Naive B cell (primary cell): ENCODE data around the gene UBE2E2. TPM values are rescaled to one million over a fixed set of nuclear protein-coding genes. Genes with fewer than 3 reads are reported as not detected.

Experiments used
- ATAC-seq, 2 donors: fragments of 150-1000 bp; cut with Tn5 transposase; 2 replicates each; pipeline ENCODE4 v1.10.0; 2021; ENCODE audit warnings: low read depth in 2 of 2, mild to moderate bottlenecking in 2 of 2, moderate library complexity in 2 of 2
- DNase-seq: peaks from one replicate; pipeline ENCODE4 v3.0.0; 2022
- H3K27ac Mint-ChIP-seq, 6 donors: one replicate each; pipeline ENCODE4 v1.8.0; 2020 to 2022; ENCODE audit warnings: mild to moderate bottlenecking in 6 of 6, mixed read lengths in 6 of 6, moderate library complexity in 5 of 6, inconsistent platforms in 2 of 6
- H3K27me3 Mint-ChIP-seq, 3 donors: one replicate each; pipeline ENCODE4 v1.8.0; 2021 to 2022; ENCODE audit warnings: mixed read lengths in 3 of 3, mild to moderate bottlenecking in 1 of 3
- H3K36me3 Mint-ChIP-seq, 2 donors: one replicate each; pipeline ENCODE4 v1.8.0; 2020 to 2022; ENCODE audit warnings: mixed read lengths in 2 of 2, inconsistent platforms in 1 of 2, mild to moderate bottlenecking in 1 of 2
- H3K4me1 Mint-ChIP-seq, 3 donors: one replicate each; pipeline ENCODE4 v1.8.0; 2020 to 2022; ENCODE audit warnings: mixed read lengths in 3 of 3, inconsistent platforms in 1 of 3, mild to moderate bottlenecking in 1 of 3, moderate library complexity in 1 of 3
- H3K4me3 Mint-ChIP-seq, 8 donors: one replicate each; pipeline ENCODE4 v1.8.0; 2020 to 2022; ENCODE audit warnings: mild to moderate bottlenecking in 8 of 8, mixed read lengths in 8 of 8, moderate library complexity in 8 of 8, inconsistent platforms in 2 of 8
- H3K9me3 Mint-ChIP-seq, 7 donors: one replicate each; pipeline ENCODE4 v1.8.0; 2020 to 2022; ENCODE audit warnings: mixed read lengths in 7 of 7, mild to moderate bottlenecking in 5 of 7, inconsistent platforms in 2 of 7, moderate library complexity in 1 of 7
- polyA plus RNA-seq, 6 donors: library from polyadenylated mRNA; unstranded; fragments of 300-500 nt; fragmentation: Illumina TruSeq; gene quantifications; one replicate each; pipeline ENCODE4 v1.2.3, GENCODE V29; 2021; ENCODE audit warnings: low read depth in 6 of 6

The UBE2E2 gene
- polyA plus RNA-seq, 6 donors from 2014 or later, result 101 to 162 (median 121) TPM

DNA sequence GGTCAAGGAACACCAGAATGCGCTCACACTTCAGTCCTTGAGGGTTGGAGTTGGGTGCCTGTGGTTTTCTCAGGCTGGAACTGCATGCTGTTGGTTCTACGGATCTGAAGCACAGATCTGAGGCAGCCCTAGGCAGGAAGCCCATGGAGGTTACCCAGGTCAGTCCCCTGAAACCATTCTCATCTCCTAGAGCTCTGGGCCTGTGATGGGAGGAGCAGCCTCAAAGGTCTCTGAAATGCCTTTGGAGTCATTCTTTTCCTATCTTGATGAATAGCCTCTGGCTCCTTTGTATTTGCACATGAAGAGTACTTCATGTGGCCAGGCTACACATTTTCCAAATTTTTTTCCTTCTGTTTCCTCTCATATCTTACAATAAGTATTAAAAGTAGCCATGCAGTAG, 423.3 kb downstream of the UBE2E2 start:
- no peak overlapping the region for H3K27ac Mint-ChIP-seq
- peaks cover 0 to 13% (median 0%) of the 10 kb centered on the region in 3 donors for H3K4me1 Mint-ChIP-seq
- H3K9me3 Mint-ChIP-seq, result peaks cover 0 to 39% (median 21%) of the 10 kb centered on the region in 7 donors
- H3K36me3 Mint-ChIP-seq, result peaks cover 0 to 14% of the 10 kb centered on the region in 2 donors
- peaks cover 0 to 9% (median 5%) of the 10 kb centered on the region in 3 donors for H3K27me3 Mint-ChIP-seq
- ATAC-seq (no peak), DNase-seq (no peak)
- H3K4me3 Mint-ChIP-seq, result peak overlapping the region in 1 of 8 donors; percentile 30

DNA sequence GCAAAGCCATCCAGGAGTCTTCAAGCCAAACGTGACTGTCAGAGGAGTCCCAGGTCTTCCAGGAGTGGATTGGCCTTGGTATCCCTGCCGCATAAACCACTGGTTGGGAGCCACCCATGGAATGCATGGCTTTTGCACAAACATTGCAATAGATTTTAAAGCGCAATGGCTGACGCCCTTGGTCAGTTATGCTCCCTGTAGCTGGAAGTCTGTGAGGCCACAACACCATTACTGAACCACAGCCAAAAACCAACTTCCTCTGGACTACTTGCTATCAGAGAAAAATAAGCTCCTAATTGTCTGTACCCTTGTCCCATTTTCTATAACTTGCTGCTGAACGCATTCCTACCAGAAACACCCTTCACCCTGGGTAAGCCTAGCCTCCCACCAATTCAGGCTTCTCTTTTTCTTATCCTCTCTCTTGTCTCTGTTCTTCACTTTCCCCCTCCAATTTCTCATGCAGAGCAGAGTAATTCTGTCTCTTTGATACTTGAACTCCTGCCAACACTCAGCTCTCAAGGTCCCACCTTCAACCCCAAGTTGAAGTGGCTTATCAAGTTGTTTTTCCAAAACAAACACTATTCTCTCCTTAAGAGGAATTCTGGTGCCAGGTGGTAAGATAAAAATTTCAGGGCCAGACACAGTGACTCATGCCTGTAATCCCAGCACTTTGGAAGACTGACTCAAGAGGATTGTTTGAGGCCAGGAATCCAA, 426.2 kb downstream of the UBE2E2 start:
- DNase-seq (no peak), ATAC-seq (no peak)
- H3K27ac Mint-ChIP-seq, result peak overlapping the region in 1 of 6 donors; percentile 44
- peaks cover 0 to 13% (median 0%) of the 10 kb centered on the region in 3 donors for H3K4me1 Mint-ChIP-seq
- H3K27me3 Mint-ChIP-seq, result peaks cover 0 to 9% (median 5%) of the 10 kb centered on the region in 3 donors
- peaks cover 0 to 9% of the 10 kb centered on the region in 2 donors for H3K36me3 Mint-ChIP-seq
- no peak overlapping the region for H3K4me3 Mint-ChIP-seq
- H3K9me3 Mint-ChIP-seq, result peaks cover 0 to 22% (median 11%) of the 10 kb centered on the region in 7 donors

DNA sequence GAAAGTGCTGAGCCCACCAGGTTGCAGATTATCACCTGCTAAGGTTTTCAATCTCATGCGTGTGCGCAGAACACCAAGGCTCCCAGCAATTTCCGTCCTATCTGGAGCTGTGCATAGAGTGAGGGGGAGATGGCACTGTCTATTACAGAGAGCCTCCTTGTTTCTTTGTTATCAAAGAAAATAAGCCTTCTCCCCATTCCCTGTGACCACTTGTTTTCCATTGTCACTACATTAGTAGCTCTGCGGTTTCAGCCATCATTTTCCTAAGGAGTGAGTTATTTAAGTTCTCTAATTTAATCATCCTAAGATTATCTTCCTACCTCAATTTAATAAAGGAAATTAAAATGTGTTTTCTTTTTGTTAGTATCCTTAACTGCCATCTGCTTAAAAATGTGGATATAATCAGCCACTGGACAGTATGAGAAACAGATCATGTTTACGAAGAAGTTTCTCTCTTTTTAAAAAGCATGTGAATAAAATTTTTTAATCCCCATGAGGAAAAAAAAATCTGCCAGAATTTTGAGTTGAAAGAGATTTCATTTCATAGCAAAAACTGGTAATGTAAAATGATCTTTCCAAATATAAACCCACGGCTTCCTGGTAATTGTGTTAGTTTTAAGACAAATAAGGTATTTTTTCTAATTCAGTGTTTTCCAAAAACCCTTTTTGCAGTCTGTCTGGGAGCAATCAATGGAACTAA, 430.3 kb downstream of the UBE2E2 start:
- peaks cover 0 to 9% (median 5%) of the 10 kb centered on the region in 3 donors for H3K27me3 Mint-ChIP-seq
- DNase-seq (no peak), ATAC-seq (no peak)
- H3K36me3 Mint-ChIP-seq, result peaks cover 0 to 9% of the 10 kb centered on the region in 2 donors
- H3K4me3 Mint-ChIP-seq, result no peak overlapping the region
- H3K27ac Mint-ChIP-seq, result no peak overlapping the region
- peaks cover 0 to 8% (median 4%) of the 10 kb centered on the region in 7 donors for H3K9me3 Mint-ChIP-seq
- peaks cover 0 to 6% (median 0%) of the 10 kb centered on the region in 3 donors for H3K4me1 Mint-ChIP-seq

DNA sequence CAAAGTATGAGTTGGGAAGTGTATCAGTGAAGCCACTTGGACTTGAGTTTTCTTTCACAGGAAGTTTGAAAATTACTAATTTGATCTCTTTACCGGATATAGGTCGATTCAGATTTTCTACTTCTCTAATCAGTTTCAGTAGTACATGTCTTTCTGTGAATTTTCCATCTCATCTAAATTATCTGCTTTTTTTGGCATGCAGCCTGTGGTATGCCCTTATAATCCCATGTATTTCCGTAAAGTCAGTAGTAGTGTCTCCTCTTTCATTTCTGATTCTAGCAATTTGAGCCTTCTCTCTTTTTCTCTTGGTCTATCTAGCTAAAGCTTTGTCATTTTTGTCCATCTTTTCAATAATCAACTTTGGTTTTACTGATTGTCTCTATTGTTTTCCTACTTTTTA, 434.2 kb downstream of the UBE2E2 start:
- Mint-ChIP-seq H3K4me1 (no peaks in the 10 kb centered on the region), H3K27me3 (no peaks in the 10 kb centered on the region), H3K27ac (peak overlapping the region in 1 of 6 donors; percentile 84), H3K9me3 (peaks cover 0 to 8% (median 4%) of the 10 kb centered on the region in 7 donors), H3K36me3 (no peaks in the 10 kb centered on the region), H3K4me3 (no peak overlapping the region)
- ATAC-seq (no peak), DNase-seq (no peak)

DNA sequence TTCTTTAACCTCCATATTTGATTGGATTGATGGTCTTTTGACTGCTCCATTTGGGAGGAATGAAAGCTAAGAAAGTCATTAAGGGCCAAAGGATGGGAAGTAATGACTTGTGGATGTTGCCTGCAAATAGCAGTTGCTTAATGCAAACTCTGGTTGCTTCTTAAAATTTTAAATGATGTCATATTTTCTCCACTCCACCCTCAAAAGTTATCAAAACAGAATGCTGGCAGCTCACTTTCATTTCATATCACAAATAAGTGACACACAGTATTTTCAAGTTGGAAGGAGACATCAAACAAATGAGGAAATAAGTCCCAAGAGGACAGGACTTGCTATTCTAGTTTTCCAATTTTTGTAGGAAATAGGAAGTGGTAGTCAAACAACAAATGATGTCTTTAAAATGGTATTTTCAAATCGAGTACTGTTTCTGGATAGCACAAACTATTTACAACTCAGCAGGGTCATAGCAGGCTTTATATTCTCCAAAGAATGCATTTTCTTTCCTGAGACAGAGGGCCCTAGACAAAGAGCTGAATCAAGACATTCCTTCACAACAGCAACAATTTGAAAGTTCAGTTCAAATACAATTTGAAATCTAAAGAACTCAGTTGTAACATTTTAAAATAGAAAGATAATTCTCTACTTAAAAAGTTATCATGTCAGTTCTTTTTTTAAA, 437.5 kb downstream of the UBE2E2 start:
- H3K4me3 Mint-ChIP-seq, result no peak overlapping the region
- no peak for ATAC-seq

More for the DNA sequence above, 437.5 kb downstream of the UBE2E2 start:
- no peak for DNase-seq
- no peaks in the 10 kb centered on the region for H3K4me1 Mint-ChIP-seq
- H3K36me3 Mint-ChIP-seq, result no peaks in the 10 kb centered on the region
- H3K9me3 Mint-ChIP-seq, result peaks cover 0 to 8% (median 4%) of the 10 kb centered on the region in 7 donors
- H3K27me3 Mint-ChIP-seq, result no peaks in the 10 kb centered on the region
- H3K27ac Mint-ChIP-seq, result no peak overlapping the region
